Fibroblast of skin of left quadriceps (primary cell): ENCODE results near the gene LCE3E.
"Not testable (repeated sequence)": the region's sequence is repeated elsewhere in the genome, so short reads cannot be mapped to it uniquely, and the experiment has no call there.

Source experiments
- DNase-seq, 2 experiments: peaks; one replicate each; pipeline ENCODE4 v3.0.0-alpha.2; 2013; ENCODE audit warnings: low read depth in 2 of 2

Gene LCE3E, protein sequence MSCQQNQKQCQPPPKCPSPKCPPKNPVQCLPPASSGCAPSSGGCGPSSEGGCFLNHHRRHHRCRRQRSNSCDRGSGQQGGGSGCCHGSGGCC

DNA sequence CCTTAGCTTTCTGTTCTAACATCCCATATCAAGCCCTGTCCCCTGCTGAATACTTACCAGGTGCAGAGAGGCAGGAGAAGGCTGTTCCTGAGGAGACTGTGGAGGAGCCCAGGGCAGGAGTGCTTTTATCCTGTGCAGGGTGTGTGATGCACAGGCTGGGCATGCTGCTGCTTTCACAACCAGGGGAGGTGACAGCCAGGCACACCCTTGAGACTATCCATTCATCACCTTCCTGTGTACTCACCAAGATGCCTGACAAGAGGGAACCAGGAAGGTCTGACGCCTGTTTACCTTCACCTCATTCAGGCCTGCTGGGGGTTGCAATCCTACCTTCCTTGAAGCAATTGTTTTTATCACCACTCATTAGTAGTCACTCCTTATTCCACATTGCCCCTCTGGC lies at the start of gene LCE3E:
LCE3E (minus strand) TSS at position 100 of the 400 bp plus-strand sequence. CDS start 572 bp downstream, outside the sequence.
- no peak for DNase-seq

DNA sequence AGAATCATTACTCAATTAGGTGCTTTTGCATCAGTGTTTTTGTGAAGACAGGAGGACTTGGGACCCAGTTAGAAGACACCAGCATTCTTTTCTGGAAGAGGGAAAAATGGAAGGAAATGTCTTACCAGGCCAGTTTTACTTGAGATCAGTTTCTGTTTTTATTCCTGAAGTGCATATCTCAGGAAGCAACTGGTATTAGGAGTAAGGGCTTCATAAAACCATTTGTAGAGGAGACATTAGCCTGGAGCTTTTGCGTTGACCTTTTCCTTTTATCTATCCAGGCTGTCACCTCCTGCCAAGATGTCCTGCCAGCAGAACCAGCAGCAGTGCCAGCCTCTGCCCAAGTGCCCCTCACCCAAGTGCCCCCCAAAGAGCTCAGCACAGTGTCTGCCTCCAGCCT lies 46.9 kb upstream of the LCE3E start, which contains the start of gene LCE3B:
LCE3B (plus strand) TSS at position 301 of the 400 bp plus-strand sequence; CDS start at position 301, 0 bp downstream.
- no peak for DNase-seq

DNA sequence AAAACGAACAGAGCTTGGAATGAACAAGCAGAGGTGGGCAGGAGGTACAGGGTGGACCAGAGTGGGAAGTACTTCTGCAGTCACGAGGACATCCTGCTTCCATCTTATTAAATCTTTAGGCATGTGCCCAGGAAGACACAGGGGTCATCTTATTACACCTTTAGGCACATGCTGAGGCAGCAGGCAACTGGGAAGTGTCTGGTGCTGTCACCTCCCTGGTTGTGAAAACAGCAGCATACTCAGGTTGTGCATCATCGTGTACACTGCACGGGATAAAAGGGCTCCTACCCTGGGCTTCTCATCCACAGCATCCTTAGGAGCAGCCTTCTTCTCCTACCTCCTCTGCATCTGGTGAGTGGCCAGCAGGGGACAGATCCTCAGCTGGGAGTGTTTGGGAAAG lies 33.4 kb upstream of the LCE3E start, which contains the start of gene LCE3C:
LCE3C (plus strand) TSS at position 301 of the 400 bp plus-strand sequence. CDS start 498 bp downstream, outside the sequence.
- no peak for DNase-seq

DNA sequence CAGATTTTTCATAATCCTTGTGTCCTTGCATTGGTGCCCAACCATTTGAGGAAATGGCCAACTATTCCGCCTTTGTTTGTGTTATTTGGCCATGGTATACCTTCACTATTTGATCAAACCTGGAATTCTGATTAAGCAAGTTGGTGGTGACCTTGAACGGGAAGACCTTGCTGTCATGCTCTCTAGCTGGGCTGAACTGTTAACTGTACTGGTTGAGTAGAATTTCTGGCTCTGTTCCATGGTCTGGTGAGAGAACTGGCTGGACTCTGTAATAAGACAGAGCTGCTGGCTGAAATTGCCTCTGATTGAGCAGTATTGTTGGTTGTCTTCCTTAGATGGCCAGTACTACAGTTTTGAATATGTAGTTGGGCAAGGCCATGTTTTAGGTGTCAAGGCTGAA lies 30.4 kb upstream of the LCE3E start:
- DNase-seq = no peak

DNA sequence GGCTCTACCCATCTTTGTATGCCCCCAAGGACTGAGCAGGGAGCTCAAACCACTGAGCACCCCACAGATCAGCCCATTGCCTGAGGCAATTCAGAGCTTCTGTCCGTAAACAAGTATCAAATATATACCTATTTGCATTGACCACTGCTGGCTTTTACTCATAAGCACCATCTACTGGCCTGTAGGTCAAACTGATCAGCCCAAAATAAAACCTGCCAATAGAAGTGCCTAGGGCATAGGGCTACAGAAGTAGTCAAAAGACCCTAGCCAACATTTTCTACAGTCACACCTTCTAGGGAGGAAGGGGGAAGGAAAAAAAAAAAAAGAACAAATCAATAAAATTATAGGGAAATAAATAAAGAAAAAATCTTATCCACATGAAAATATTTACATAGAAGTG lies 19.0 kb upstream of the LCE3E start:
- no peak for DNase-seq

DNA sequence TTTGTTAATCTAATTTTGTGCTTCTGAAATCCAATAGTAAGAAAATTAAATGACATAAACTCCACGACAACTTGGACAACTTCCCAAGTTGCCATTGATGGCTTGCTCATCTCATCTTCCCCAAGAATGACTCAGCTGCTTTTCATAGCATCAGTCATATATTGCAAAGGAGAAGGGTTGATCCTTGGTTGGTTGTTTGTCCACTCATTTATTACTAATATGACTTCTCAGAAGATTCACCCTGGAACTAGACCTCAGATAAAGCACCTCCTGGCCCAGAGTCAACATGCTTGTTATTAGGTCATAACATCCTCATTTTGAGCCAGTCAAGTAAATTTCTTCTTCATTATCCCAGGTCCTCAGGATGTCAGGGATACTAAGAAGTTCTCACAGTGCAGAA lies 16.1 kb upstream of the LCE3E start:
- no peak for DNase-seq

DNA sequence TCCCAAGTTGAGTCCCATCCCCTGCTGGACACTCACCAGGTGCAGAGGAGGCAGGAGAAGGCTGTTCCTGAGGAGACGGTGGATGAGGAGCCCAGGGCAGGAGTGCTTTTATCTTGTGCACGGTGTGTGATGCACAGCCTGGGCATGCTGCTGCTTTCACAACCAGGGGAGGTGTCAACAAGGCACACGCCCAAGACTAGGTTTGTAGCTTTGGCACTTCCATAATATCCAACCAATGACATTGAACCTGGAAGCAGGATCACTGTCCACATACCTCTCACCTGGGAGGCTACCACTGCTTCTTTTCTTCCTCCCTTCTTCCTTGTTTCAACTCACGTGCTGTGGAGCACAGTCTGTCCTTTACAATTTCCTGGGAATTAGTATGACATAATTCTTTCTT lies 13.9 kb upstream of the LCE3E start, which contains the start of gene LCE3D:
LCE3D (minus strand) TSS at position 84 of the 400 bp plus-strand sequence. CDS start 580 bp downstream, outside the sequence.
- DNase-seq = no peak

DNA sequence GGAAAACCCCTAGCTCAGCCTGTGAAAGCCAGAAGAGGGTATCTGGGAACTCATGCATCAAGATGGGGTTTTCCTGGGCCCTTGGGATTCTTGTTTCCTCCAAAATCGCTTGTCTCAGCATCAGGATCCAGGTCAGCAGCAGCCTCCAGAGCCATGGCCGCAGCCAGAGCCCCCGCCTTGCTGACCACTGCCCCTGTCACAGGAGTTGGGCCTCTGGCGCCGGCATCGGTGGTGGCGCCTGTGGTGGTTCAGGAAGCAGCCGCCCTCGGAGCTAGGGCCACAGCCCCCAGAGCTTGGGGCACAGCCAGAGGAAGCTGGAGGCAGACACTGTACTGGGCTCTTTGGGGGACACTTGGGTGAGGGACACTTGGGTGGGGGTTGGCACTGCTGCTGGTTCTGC lies 12.9 kb upstream of the LCE3E start:
- DNase-seq = not testable (repeated sequence)

DNA sequence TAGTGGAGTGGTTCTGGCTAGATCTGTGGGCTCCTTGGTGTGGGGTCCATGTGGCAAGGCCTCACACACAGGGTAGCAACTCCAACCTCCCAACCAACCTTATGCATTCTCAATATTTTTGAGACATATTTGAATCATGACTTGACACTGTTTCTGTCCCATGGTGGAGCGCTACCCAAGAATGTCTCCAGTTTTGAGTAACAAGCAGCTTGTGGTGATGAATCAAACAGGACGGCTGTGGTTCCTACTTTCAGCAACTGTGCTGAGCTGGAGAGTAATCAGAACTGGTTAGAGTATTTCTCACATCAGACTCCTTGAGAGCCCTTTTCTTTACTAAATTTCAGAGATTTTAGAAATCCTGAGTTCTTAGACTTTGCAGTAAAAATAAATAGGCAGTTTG lies 10.6 kb upstream of the LCE3E start:
- no peak for DNase-seq

DNA sequence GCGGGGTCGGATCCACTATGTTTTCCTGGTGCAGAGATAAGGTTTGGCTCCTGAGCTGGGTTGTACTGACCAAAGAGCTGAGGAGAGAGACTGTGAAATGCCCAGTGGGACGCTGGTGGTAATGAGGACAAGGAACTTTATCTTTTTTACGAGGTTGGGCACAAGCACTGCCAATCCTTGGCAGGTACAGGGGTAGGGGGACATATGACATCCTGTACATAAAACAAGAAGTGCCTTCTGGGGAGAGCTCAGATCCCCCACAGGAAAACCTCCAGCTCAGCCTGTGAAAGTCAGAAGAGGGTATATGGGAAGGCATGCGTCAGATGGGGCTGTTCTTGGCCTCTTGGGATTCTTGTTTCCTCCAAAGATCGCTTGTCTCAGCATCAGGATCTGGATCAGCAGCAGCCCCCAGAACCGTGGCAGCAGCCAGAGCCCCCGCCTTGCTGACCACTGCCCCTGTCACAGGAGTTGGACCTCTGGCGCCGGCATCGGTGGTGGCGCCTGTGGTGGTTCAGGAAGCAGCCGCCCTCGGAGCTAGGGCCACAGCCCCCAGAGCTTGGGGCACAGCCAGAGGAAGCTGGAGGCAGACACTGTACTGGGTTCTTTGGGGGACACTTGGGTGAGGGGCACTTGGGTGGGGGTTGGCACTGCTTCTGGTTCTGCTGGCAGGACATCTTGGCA lies 905 bp downstream of the LCE3E start:
- DNase-seq = no peak

DNA sequence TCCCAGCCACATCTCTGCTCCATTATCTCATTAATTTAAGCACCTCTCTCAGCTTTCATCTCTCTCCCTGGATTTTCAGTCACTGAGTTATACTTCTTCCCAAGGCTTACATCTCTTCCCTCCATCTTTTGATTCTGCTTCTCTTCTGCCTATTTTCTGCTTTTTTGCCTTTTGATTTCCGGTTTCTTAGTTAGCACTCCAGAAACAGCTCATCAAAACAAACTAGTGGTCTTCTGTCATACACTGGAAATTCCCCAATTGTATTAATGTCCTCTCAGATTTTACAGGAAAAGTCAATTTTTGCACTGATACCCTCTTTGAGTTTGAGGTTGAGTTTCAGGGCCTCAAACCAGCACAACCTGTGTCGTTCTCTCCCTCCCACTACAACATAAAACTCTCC lies 1.5 kb downstream of the LCE3E start:
- DNase-seq = no peak

DNA sequence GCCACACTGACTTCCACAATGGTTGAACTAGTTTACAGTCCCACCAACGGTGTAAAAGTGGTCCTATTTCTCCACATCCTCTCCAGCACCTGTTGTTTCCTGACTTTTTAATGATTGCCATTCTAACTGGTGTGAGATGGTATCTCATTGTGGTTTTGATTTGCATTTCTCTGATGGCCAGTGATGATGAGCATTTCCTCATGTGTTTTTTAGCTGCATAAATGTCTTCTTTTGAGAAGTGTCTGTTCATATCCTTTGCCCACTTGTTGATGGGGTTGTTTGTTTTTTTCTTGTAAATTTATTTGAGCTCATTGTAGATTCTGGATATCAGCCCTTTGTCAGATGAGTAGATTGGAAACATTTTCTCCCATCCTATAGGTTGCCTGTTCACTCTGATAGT lies 18.2 kb downstream of the LCE3E start:
- DNase-seq = not testable (repeated sequence)

DNA sequence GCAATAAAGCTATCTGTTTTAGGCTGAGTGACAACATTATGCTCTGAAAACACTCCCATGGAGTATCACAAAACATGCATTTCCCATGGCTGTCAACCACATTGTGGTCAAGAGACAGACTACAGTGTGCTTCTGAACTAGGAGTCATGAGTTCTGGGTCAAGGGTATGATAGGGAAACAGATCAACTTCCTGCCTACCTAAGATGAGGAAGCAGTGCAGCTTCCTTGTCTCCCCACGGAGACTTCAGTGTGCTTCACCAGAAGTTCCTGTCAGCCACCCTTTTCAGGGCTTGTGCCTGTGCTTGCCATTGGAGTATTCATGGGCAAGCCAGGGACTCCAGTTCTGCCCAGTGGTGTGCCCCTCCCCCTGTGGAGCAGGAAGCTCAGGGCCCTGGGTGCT lies 19.9 kb downstream of the LCE3E start:
- DNase-seq = no peak

DNA sequence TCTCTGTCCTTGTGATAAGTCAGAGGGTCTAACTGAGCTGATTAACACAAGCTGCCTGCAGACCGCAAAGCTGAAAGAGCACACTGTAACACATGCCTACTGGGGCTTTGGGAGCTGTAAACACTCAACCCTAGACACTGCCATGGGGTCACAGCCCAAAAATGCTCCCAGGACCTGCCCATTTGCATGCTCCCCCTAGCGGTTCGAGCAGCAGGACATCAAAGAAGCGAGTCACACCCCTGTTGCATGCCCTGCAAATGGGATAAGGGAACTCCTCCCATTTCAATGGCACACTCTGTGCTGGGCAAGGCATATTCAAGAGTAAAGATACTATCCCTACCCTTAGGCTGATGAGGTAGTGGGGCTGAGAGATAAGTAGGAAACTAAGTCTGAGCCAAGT lies 22.8 kb downstream of the LCE3E start:
- no peak for DNase-seq

DNA sequence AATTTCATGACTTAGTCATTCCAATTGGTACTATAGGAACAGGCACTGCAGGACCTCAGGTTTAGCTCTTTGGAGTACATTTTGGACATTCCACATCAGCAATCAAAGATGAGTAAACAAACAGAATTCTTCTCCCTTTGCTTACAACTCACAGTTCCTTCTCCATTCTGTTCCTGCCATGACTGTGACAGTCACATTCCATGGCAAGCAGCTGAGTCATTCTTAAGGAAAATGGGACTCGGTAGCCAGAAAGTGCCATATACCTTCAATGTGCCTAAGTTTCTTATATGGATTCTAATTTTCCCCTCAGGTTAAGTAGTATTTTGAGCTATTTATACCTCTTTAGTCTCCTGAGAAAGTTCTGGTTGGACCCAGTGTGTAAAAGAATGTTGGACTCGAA lies 26.7 kb downstream of the LCE3E start:
- no peak for DNase-seq

DNA sequence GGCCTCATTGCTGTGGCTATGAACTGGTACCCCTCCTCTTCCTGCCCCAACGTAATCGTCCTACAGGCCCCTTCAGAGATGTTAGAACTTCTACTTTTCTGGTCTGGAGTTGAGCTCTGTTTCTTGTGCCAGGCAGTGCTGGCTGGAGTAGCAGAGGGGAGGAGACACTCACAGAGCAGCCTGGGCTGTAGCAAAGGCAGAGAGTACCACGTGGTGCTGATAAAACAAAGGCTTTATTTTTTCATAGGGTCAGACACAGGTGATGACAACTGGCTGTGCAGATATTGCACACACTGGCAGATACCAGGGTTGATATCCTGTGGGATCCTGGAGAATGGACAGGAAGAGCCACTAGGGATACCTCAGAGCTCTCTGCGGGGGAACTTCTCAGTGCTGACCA lies 29.1 kb downstream of the LCE3E start:
- no peak for DNase-seq

DNA sequence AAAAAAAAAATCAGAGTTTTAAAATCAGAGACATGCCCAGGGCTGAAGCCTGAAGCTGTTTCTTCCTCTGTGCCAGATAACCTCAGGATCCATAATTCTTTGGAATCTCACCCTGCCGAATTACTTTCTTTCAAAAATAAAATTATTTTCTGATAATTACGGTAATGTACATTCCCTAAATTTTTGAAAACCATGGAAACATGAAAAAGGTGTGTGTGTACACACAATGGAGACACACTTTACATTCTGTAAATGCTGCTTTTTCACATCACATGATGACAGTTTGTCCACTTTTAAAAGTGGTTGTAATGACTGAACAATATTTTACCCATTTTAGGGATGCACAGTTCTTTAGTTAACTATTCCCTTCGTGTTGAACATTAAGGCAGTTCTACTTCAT lies 30.8 kb downstream of the LCE3E start:
- no peak for DNase-seq

DNA sequence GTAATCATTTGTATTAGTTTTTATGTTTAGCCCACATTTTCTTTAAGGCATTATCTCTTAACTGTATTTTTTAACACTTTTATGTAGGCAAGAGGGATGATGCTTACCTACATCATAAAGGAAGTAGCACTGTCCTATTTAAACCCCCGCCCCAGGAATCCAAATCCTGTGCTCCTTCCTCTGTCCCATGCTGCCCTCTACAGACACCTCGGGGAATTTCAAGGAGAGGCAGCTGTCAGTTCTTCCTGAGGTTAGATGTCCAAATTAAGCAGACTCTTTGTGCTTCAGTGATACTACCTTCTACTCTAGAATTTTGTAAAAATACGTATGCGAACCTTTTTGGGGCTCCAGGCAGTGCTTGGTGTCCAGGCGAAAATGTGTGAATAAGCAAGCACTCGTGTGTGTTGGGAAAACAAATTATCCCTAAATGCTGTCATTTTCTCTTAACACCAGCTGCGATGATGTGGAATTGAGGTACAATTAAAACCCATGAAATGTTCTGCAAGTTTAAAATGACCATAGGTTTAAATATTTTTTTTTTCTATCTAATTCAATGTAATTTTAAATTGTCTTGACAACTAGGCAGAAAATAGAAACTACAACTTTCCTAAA lies 33.1 kb downstream of the LCE3E start:
- DNase-seq = no peak

DNA sequence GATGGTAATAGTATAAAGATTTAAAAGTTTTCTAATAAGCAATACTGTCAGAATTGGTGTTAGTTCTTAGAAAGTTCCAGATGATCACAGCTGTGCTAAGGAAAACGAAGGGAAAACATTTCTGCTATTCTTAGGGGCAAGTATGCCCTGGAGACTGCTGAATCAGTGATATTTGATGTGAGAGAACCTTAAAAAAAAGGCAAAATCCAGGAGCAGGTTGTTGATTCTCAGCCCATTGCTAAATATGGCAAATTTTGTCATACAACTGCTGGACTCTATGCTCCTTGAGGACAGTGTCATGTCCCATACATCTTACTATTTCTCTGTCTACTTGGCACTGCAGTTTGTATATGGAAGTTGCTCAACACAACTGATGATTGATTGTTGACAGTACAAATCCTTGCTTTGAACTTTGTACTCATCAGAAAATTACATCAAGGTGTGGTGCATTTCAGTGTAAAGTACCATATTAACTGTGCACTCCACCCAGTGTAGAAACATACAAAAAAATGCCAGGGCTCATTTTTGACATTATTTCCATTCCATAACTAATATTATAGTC lies 41.4 kb downstream of the LCE3E start:
- no peak for DNase-seq

DNA sequence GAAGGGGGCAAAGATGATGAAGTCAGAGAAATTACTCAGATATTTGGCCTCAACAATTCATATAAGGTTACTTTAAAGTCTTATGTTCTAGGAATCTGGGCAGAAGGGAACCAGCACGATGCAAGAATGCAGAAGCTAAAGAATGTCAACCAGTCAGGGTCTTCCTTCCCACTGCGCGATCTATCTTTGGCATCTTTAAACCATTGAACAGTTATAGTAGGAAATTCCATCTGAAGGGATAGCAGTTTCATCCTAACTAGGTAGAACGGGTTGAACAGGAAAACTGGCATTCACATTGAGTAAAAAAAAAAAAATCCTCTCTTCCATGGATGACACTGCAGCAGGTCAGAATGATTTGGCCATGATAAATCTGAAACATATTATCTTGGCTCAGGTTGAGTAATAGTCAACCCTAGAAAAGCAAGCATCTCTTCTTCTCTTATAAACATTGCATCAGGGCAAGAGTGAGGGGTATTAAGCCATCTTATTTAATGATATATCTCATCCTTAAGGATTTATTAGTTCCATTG lies 46.0 kb downstream of the LCE3E start:
- DNase-seq = no peak

DNA sequence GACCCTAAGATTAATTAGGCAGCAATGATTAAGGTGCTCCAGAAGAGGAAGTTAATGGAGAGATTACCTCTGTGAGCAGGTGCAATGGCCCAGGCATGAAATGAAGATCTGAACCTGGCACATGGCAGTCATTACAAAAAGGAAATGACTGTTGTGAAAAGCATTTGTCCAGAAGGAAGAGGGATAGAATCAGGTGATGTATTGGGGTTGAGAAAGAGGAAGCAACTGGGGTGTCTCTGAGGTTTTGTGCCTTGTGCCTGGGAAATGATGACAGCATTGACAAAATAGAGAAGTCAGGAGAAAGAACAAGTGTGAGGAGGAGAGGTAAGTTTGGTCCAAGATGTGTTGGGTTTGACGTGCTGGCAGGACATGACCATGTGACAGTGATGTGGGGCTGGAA lies 46.7 kb downstream of the LCE3E start:
- DNase-seq = no peak

DNA sequence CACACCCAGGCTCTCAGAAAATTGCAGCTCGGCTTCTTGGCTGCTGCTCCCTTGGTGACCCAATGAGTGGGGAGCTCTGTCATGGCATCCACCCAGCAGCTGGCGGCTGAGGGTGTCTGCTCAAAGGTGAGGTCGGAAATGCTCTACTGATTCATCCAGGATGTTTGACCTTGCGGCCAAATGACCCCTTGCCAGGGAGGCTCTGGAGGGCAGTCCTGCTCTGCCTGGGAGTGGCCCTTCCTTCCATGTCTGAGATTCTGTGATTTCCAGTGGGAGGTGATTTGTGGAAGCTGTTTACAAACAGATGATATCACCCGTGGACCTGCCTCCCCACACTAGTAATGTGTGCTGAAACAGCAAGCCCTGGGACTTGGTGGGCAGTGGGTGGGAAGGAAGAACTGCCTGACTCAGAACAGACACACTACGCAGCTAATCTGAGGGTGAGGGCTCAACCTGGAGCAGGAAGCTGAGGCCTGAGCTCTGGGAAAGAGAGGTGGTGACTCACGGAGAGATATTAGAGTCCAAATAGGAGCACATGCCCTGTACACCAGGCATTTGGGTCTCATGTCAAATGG lies 49.3 kb downstream of the LCE3E start:
- DNase-seq = no peak
